Putamen (tissue), 1 donor: Measurements from ENCODE around the gene CDC42EP1.
A peak's percentile ranks its signal among the peaks of the same experiment; 100 is the strongest.
"Not testable (repeated sequence)": the region's sequence is repeated elsewhere in the genome, so short reads cannot be mapped to it uniquely, and the experiment has no call there.

ENCODE experiments used
- DNase-seq: peaks from one replicate; pipeline ENCODE4 v3.0.0-alpha.2; 2016; ENCODE audit warnings: low spot score

The CDC42EP1 gene

GRCh38 chr22:37581504-37581903 lies 21.2 kb downstream of the CDC42EP1 start:
- no peak for DNase-seq

- no peak for DNase-seq
Observed at GRCh38 chr22:37582526-37582925, 22.2 kb downstream of the CDC42EP1 start.

- DNase-seq = no peak
Observed at GRCh38 chr22:37588546-37589215, 28.4 kb downstream of the CDC42EP1 start.

GRCh38 chr22:37589636-37590035 lies 29.4 kb downstream of the CDC42EP1 start:
- no peak for DNase-seq

- not testable (repeated sequence) for DNase-seq
Observed at GRCh38 chr22:37591081-37591480, 30.8 kb downstream of the CDC42EP1 start.

GRCh38 chr22:37591823-37592404 lies 31.6 kb downstream of the CDC42EP1 start:
- DNase-seq = no peak

GRCh38 chr22:37594237-37594636 lies 34.0 kb downstream of the CDC42EP1 start:
- no peak for DNase-seq

- DNase-seq = no peak
Observed at GRCh38 chr22:37599153-37599552, 38.9 kb downstream of the CDC42EP1 start.

GRCh38 chr22:37601203-37601539 lies 40.9 kb downstream of the CDC42EP1 start:
- DNase-seq = no peak

GRCh38 chr22:37601540-37602442 lies 41.5 kb downstream of the CDC42EP1 start:
- DNase-seq = no peak

- not testable (repeated sequence) for DNase-seq
Observed at GRCh38 chr22:37602546-37603277, 42.4 kb downstream of the CDC42EP1 start.

GRCh38 chr22:37604074-37604473 lies 43.8 kb downstream of the CDC42EP1 start:
- DNase-seq = no peak

- no peak for DNase-seq
Observed at GRCh38 chr22:37604875-37605274, 44.6 kb downstream of the CDC42EP1 start.

GRCh38 chr22:37607010-37607934 lies 47.0 kb downstream of the CDC42EP1 start:
- peak; percentile 78 for DNase-seq

GRCh38 chr22:37607935-37608476 lies 47.7 kb downstream of the CDC42EP1 start:
- DNase-seq = no peak

GRCh38 chr22:37608477-37609239 lies 48.4 kb downstream of the CDC42EP1 start, which contains the start of gene GGA1:
TSS of gene GGA1 (plus strand) at chr22:37608834. CDS start at chr22:37608861, 27 bp downstream.
- peak; percentile 97 for DNase-seq

- no peak for DNase-seq
Observed at GRCh38 chr22:37609240-37610152, 49.2 kb downstream of the CDC42EP1 start.

GRCh38 chr22:37610153-37610475 lies 49.8 kb downstream of the CDC42EP1 start:
- DNase-seq = not testable (repeated sequence)
